NCI-H446 (cell line): ENCODE data around the gene KCNJ4.
"Not testable (repeated sequence)": the region's sequence is repeated elsewhere in the genome, so short reads cannot be mapped to it uniquely, and the experiment has no call there.

Source experiments
- DNase-seq, 2 experiments: peaks; one replicate each; lab custom pipeline; 2025; lab: John Stamatoyannopoulos, UW

The KCNJ4 gene

GRCh38 chr22:38386918-38387317 lies 68.1 kb downstream of the KCNJ4 start:
- not testable (repeated sequence) for DNase-seq

GRCh38 chr22:38383417-38383816 lies 71.6 kb downstream of the KCNJ4 start:
- no peak for DNase-seq

GRCh38 chr22:38381371-38381770 lies 73.6 kb downstream of the KCNJ4 start:
- not testable (repeated sequence) for DNase-seq
